Central memory CD4-positive, alpha-beta T cell (primary cell): ENCODE results near the gene THOC3.
A peak's percentile ranks its signal among the peaks of the same experiment; 100 is the strongest.
"Not testable (repeated sequence)": the region's sequence is repeated elsewhere in the genome, so short reads cannot be mapped to it uniquely, and the experiment has no call there.

ENCODE experiments used
- DNase-seq: peaks from one replicate; pipeline ENCODE4 v3.0.0; 2022
- total RNA-seq, 3 experiments: gene quantifications; one replicate each; lab custom pipeline; 2026; lab: John Stamatoyannopoulos, UW

The THOC3 gene, protein sequence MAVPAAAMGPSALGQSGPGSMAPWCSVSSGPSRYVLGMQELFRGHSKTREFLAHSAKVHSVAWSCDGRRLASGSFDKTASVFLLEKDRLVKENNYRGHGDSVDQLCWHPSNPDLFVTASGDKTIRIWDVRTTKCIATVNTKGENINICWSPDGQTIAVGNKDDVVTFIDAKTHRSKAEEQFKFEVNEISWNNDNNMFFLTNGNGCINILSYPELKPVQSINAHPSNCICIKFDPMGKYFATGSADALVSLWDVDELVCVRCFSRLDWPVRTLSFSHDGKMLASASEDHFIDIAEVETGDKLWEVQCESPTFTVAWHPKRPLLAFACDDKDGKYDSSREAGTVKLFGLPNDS
- total RNA-seq, result 16.4 to 23.1 (median 21.7) reads per million in 3 experiments

DNA sequence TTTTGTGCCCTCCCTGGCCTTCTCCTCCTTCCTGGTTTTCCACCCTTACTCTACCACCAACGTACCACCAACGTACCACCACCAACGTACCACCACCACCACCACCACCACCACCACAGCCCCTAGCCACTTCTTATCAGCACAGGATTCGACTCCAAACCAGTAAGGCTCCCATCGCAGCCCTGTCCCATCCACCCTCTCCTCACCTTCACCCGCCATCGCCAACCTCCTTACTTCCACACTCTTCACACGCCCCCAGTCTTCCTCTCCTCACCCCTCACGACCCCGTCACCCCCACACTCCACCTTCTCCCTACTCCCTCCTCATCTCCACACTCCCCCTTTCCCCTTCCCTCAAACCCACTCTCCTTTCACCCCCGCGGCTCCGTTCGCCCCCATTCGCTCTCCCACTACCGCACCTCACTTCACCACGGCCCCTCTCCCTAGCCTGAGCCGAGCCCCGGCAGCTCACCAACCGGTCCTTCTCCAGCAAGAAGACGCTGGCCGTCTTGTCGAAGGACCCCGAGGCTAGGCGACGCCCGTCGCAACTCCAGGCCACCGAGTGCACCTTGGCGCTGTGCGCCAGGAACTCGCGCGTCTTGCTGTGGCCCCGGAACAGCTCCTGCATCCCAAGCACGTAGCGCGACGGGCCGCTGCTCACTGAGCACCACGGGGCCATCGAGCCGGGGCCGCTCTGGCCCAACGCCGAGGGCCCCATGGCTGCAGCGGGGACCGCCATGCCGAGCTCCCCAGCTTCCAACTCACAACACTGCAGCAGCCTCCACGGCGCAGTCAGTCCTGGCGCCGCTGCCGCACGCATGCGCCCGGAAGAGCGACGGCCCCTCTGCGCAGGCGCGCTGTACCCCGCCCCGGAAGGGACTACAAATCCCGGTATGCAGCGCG lies at the start of gene THOC3:
Gene THOC3 (minus strand): TSS at position 845 of the 902 bp plus-strand sequence. CDS start 107 bp downstream, at position 738.
- peak; percentile 87 for DNase-seq

DNA sequence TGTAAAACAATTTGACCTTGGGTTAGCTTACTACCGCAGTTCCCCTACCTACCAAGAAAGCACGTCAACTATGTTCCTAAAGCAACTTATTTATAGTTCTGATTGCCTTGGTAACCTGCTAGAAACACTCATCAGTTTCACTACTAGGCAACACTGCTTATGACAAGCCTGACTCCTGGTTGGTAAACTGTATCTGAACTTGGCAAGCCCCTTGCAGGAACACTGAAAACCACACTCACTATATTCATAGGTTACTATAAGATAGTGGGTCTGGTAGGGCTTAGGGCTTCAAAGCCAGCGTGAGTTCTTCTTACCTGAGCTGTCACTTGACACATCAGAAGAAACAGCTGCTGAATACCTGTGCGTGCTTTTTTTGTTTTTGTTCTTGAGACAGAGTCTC lies 49.2 kb upstream of the THOC3 start:
- peak; percentile 55 for DNase-seq

DNA sequence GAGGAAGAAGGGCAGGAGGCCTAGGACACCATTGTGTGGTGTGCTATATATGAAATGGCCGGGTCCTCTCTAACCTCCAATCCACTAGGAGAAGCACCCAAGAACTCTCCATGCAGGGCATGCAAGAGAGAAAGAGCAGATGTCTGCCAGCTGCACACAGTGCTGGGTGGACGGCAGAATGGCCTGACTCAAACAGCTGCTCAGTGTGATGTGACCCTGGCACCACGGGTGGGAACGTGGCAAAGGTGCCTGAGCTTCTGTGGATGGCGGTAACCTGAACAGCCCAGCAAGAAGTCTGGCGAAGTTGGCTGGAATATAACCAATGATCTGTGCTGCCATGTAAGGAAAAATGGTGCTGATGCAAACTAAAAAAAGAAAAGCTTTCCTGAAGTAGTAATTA lies 46.2 kb upstream of the THOC3 start:
- not testable (repeated sequence) for DNase-seq

DNA sequence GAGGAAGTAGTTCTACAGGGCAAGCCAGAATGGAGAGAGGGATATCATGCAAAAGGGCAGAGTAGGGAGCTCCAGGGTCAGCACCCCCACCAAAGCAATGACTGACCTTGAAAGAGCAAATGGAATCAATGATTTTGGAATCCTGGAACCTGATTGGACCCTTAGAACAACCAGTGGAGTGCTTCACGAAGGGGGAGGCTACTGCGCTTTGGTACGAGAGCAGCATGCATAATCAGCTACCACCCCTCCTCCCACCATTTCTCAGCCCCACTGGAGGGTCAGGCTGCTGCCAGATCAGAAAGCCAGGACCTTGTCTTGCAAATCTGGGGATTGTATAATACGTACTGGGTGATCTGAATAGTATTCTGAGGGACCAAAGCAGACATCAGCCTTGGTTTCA lies 43.0 kb upstream of the THOC3 start:
- DNase-seq, result not testable (repeated sequence)

DNA sequence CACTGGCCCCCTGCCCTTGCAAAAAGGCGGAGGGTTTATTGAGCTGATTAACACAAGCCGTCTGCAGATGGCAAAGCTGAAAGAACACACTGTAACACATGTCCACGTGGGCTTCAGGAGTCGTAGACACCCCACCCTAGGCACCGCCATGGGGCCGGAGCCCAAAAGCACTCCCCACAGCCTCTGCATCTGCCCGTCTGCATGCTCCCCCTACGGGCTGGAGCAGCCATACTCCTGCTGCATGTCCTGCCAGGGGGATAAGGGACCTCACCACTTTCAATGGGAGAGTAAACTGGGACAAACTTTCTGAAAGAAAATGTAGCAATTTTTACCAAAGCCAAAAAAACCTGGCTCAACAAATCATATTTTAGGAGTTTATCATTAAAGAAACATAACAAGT lies 42.1 kb upstream of the THOC3 start:
- not testable (repeated sequence) for DNase-seq

DNA sequence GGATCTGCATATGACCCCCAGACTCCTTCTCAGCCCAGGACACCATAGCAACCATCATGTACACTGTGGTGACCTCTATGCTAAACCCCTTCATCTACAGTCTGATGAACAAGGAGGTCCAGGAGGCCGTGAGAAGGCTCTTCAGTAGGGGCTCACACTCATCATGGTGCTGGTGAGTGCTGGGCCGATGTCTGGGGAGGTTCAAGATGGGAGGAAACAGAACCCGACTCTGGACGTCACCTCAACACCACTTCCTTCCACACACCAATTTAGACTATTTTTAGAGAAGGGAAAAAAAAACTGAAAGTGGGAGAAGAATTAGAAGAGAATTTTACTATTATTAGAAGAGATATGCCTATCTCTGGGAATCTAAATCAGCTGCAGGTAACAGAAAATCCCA lies 39.1 kb upstream of the THOC3 start:
- peak; percentile 9 for DNase-seq

DNA sequence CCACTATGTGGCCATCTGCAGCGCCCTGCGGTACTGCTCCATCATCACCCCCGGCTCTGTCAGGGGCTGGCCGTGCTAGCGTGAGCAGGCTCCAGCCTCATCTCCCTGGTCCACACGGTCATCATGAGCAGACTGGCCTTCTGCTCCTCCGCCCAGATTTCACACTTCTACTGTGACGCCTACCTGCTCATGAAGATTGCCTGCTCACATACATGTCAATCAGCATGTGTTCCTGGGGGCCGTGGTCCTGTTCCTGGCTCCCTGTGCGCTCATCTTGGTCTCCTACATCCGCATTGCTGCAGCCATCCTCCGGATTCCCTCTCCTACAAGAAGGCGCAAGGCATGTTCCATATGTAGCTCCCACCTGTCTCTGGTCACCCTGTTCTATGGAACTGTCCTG lies 38.7 kb upstream of the THOC3 start:
- not testable (repeated sequence) for DNase-seq

DNA sequence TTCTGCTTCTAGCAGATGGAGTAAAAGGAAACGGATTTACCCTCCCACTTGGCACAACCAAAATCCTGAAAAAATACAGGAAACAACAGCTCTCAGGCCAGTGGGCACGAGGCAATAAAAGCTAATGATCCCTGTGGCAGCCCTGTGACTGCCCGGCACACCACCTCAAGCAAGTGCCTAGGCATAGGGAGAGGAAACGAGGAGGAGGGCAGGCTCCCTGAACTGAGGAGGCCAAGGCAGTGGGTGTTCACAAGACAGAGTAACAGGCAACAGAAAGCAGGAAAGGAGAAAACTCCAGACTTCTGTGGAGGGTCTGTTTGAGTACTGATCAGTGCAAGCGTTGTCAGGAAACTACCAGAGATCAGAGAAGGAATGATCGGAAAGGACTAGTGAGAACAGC lies 29.9 kb upstream of the THOC3 start:
- DNase-seq, result not testable (repeated sequence)

DNA sequence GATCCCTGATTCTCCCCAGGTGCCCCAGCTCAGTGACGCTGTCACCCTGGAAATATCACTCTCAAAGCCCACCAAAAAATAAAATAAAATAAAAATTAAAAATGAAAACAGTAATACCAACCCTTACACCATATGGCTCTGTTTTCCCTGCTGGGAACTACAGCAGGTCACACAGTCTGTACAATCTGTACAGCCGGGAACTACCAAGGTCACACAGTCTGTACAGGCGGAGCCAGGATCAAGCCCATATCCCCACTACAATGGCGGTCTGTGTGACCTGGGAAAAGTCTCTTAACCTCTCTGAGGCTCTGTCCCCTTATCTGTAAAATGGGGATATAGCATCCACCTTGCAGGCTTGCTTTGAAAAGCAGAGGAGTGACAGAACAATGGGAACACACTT lies 29.4 kb upstream of the THOC3 start:
- DNase-seq, result not testable (repeated sequence)

DNA sequence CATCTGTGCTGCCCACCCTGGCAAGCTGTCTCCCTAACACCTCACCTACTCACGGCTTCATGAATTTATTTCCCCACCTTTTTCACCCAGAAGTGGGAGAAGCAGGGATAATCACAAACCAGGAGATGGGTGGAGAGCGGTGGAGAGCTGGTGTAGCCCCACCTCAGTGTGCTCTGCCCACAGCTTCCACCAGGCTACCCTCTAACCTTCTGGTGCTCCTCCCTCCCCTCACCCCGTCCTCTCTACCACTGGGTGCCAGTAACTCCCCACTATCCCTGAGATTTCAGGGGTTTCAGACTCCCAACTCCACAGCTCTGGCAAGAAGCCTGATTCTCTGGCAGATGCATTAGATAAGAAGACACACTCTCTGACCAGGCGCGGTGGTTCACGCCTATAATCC lies 28.7 kb upstream of the THOC3 start:
- not testable (repeated sequence) for DNase-seq

DNA sequence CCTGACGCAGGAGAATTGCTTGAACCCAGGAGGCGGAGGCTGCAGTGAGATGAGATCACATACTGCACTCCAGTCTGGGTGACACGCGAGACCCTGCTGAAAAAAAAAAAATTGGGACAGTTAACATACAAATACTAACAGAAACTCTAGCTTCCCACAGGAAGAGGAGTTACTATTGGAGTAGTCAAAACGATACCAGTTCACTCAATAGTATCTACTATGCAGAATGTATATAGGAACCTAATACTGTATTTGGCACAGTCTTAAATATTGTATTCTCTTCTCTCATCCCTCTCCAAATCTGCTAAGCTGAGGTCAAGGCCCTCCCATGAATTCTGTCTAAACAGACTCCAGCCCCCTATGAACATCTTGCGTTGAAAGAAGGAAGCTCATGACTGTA lies 27.4 kb upstream of the THOC3 start:
- DNase-seq, result not testable (repeated sequence)

DNA sequence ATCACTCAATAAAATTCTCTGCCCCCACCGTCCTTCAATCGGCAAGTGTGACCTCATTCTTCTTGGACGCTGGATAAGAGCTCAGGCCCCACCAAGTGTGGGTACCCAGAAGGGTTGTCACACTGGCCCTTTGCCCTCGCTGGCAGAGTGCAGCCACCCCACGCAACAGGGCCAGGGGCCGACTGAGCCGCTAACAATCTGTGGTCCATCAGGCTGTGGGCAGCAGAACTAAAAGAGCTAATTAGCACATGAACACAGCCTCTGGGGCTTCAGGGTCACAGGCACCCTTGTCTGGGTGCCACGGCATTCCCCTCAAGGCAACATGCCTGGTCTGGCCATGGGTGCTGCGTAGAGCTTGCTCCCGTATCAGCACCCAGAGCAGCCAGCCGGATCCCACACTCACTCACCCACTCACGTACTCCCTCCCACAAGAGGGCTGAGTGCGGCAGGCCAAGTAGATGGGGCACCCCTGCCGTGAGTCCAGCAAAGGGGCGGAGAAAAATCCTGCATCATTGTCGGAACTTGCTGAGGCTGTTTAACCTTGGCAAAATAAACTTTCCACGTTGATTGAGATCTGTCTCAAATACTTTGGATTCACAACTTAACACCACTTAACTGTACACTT lies 11.4 kb upstream of the THOC3 start:
- DNase-seq, result not testable (repeated sequence)

DNA sequence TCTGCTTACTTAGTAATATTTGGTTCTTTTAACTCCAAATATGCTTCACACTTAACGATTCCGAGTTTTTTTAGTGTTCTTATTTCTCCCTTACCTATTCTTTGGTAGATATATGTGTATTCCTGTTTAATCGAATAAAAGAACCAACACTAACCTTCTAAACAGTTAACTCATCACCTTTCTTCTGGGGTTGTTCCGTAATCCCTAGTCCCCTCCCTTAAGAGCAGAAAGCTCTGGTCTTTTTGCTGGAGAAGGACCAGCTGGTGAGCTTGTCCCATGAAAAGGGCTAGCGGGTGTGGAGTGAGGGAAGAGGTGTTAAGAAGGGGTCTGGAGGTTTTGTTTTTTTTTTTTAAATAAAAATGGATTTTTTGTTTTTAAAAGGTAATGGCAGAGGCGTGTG lies 266 bp upstream of the THOC3 start:
- not testable (repeated sequence) for DNase-seq

DNA sequence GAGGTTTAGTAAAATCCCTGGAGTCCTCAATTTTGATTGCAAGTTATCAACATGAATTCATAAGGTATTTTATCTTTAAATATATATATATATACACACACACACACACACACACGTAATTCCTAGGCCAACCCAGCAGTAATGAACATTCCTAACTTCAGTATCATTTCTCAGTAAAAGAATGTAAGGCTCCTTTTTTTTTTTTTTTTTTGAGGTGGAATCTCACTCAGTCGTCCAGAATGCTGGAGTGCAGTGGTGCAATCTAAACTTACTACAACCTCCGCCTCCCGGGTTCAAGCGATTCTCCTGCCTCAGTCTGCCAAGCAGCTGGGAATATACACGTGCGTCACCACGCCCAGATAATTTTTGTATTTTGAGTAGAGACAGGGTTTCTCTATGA lies 5.8 kb downstream of the THOC3 start:
- DNase-seq, result not testable (repeated sequence)

DNA sequence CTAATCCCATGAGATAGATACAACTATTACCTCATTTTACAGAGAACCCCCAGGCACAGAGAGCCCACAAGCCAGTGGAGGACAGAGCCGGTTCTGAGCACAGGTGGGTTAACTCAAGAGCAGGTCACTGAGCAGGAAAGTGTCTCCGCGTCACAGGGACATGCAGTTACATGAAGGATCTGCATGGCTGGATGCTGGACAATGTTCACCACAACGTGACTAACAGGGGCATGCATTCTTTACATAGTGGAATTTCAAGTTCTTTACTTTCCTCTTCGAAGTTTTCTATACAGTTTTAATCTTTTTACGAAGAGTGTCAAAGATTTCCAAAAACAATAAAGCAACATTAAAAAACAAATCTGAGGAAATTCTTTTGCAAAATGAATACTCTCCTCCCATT lies 7.9 kb downstream of the THOC3 start:
- DNase-seq, result not testable (repeated sequence)

DNA sequence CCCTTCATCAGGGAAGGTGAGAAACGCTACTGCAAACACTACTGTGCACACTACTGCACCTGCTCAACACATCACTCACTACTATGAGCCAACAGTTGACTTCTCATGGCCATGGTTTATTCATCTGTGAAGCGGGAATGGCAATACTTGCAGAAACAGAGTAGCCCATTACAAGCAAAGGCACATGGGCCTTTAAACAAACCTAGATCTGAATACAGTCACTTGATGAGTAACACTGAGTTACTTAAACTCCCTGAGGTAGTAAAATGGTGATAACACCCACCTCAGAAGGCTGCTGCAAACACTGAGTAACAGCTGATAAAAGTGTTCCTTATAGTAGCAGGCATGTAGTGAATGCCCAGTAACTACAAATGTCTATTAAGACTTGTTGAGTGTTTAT lies 9.6 kb downstream of the THOC3 start:
- DNase-seq, result not testable (repeated sequence)

DNA sequence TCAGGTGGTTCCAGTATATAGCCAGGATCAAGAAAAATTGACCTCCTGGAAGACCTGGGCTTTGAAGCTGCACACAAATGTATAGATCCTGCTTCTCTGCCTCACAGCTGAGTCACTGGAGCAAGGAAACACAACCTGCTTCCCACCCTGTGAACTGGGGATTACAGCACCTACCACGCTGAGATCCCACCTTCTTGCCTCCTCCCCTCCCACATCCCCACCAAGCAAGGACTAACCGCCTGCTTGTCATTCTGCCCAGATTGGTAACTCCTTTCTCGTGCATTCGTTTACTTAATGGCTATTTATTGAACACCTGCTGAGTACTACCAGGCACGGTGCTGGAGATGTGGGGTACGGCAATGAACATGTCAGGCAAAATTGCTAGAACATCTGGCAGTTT lies 14.0 kb downstream of the THOC3 start:
- not testable (repeated sequence) for DNase-seq

DNA sequence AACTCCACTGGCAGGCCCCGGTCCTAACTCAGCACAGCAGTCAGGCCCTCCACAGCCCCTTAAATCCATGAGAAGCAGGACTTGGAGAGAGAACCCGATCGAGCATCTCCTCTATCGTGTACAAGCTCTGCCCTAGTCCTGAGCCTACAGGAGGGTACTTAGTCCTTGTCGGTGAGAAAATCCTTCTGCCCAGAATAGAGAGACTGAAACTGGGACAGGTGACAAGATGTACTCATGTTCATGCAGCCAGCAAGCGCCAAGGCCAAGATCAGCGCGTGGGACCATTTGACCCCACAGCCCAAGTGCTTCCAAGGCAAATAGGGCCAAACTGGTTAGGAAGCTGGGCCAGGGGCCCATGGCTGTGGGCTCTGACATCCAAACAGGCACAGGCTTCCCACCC lies 15.3 kb downstream of the THOC3 start:
- not testable (repeated sequence) for DNase-seq

DNA sequence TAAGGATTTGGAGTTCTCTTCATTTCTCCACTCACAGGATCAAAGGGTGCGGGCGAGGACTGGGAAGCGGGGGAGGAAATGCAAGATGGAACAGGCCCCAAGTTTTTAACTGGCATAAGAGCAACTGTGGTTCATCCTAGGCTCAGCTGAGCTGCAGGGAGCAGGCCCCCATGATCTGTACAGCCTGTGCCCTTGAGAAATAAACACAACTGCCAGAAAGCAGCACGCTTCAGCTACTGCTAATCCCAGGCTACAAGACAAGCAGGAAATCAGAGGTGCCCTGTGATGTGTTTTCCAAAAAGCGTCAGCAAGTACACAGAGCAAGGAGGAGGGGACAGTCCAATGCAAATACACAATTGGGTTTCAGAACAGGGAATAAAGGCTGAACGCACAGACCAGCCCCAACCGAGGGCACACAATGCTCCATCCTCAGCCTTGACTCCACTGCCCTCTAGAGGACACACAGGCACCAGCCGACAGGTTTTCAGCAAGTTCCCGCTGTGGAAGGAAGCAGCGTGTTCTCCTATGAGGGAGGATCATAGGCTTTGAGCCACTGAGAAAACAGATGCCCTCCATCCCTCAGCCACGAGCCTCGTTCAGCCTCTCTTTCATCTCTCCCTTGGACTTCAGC lies 16.7 kb downstream of the THOC3 start:
- DNase-seq, result not testable (repeated sequence)

DNA sequence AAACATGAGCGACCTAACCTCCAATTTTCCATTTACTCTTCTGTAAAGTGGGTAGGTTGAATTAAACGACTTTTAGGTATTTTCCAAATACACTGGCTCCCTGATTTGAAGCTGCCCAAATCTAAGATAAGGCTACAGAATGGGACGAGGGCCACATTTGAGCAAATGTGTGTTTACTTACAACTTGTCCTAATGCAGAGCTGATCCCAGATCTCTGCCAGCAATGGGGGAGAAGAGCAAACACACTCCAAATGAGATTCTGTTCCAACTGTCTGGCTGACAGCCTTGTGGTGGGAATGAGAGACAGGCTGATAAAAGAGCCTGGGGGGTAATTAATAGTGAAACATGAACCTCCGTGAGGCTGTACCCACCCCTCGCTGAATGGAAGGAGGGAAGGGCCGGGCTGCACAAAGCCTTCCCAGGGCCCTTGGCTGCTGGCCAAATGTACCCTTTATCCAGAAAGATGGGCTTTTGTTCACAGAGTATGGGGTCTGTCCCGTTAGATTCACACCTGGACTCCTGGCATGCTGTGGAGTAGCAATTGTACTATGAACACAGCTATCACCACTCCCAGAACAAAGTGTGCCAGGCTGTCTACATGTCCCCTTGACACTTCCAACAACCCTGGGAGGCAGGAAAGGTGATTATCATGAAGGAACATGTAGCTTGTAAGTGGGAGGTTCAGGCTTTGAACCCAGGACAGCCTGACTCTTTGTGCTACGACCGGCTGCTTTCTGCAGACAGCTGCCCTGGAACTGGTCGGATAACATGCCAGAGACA lies 19.6 kb downstream of the THOC3 start:
- not testable (repeated sequence) for DNase-seq

DNA sequence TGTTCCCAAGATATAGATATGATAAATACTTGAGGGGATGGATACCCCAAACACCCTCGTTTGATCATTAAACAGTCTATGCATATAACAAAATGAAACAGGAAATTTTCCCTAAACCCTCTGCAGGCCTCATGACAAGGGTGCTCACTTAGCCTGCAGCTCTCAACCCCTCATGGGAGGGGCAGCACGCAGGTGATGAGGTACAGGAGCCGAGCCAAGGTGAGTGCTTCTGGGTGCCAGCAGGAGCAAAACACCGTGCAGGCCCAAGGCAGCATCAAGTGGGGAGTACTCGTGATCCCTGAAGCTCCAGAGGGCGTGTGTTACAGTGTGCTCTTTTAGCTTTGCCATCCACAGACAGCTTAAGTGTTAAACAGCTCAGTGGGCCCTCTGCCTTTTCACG lies 24.9 kb downstream of the THOC3 start:
- not testable (repeated sequence) for DNase-seq

DNA sequence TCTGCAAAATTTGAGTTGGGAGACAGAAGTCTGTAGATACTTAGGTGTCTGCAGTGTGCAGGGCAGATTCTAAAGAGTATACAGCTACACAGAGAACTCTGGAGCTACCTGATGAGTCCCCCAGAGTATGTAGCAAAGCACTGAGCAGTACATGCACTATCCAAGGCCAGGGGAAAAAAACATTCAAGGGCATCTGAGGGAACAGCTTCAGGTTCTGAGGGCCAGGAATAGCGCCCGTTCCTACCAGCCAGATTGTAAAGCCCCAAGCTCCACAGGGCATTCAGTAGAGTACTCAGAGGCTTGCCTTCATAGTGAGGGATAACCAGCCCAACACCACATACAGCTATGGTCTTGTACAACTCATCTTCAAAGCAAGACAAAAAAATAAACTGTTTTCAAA lies 27.5 kb downstream of the THOC3 start:
- DNase-seq, result not testable (repeated sequence)
